Measurements from ENCODE around the gene LRRC8B. TPM values are rescaled to one million over a fixed set of nuclear protein-coding genes. Genes with fewer than 3 reads are reported as not detected.
"Not testable (repeated sequence)": the region's sequence is repeated elsewhere in the genome, so short reads cannot be mapped to it uniquely, and the experiment has no call there.

Gene LRRC8B
- total RNA-seq, 4 donors from 2014 or later = 3.5 to 15.7 (median 8.5) TPM

DNA sequence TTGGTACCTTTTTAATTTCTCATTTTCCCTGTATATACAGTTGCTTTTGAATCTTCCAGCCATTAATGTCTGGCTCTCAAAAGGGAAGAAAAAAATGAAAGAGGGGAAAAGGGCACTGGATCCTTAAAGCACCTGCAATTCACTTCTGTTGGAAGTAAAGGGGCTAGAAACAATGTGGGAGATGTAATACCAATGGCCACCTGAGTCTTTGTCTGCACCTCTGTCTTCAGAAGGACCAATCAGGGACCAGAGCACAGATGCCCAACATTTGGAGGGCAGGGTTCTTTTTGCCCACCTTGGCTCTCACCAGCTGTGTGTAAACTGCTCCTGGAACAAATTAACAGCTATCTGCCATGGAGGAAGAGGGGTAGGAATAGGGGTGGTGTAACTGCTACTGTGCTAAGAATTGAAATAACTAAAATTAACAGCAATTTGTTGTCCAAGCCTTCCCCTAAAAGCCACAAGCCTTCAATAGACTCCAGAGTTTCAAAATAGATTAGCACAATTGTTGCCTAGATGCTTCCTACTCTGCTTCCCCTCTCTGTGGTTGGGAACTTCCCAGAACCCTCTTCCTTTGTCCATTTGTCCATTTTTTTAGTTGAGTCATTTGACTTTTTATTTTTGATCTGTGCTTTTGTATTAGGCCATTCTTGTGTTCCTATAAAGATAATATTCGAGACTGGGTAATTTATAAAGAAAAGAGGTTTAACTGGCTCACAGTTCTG is 11.5 kb upstream of the LRRC8B start:
- no peak for ATAC-seq
- Histone ChIP-seq H3K27me3 (no peaks in the 10 kb centered on the region), H3K9me3 (no peaks in the 10 kb centered on the region), H3K4me3 (no peak overlapping the region), H3K27ac (no peak overlapping the region), H3K36me3 (no peaks in the 10 kb centered on the region), H3K4me1 (peaks cover 3 to 6% of the 10 kb centered on the region in 2 donors)
- intact Hi-C loops (cut with DNase I; ENCODE audit: low total_unique reads) = no loop called here
- in situ Hi-C loops (cut with MboI; ENCODE audit: low sequenced_read_pairs in 4 of 4) = loop anchor here in 1 of 4 donors (25.0 kb wide), 2 partner anchors 249 to 474 kb away; partner anchors contain the start of gene ZNF326
- TF ChIP-seq, protein P1, sequence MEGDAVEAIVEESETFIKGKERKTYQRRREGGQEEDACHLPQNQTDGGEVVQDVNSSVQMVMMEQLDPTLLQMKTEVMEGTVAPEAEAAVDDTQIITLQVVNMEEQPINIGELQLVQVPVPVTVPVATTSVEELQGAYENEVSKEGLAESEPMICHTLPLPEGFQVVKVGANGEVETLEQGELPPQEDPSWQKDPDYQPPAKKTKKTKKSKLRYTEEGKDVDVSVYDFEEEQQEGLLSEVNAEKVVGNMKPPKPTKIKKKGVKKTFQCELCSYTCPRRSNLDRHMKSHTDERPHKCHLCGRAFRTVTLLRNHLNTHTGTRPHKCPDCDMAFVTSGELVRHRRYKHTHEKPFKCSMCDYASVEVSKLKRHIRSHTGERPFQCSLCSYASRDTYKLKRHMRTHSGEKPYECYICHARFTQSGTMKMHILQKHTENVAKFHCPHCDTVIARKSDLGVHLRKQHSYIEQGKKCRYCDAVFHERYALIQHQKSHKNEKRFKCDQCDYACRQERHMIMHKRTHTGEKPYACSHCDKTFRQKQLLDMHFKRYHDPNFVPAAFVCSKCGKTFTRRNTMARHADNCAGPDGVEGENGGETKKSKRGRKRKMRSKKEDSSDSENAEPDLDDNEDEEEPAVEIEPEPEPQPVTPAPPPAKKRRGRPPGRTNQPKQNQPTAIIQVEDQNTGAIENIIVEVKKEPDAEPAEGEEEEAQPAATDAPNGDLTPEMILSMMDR (IDR thresholded peaks at IDR 0.05 in 4 of 5, conservative IDR thresholded peaks at IDR 0.05 in 1 of 5) = no peak
- no peak for TF ChIP-seq POLR2A (IDR thresholded peaks at IDR 0.05)
- no peak for DNase-seq

DNA sequence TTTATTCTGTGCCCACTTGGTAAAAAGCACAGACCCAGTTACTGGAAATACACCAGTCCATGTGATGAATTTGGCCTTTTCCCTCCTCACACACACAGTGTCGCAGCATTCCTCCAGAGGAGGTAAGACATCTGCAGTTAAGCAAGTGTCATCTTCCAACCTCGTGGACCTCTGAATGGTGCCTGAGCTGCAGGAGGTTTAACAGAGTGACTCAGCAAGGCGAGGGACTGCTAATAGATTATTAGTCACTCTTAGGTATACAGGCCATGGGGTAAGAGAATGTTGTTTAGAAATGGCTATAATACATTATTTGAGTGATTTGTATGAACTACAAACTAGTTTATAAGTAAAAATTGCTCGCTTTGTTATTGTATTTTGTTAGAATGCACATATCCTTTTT is 8.6 kb upstream of the LRRC8B start:
- no peaks in the 10 kb centered on the region for H3K27me3 ChIP-seq
- H3K9me3 ChIP-seq = no peaks in the 10 kb centered on the region
- in situ Hi-C loops (cut with MboI; ENCODE audit: low sequenced_read_pairs in 4 of 4) (loop anchor here in 1 of 4 donors (25.0 kb wide), 2 partner anchors 246 to 471 kb away; partner anchors contain the start of gene ZNF326), intact Hi-C loops (cut with DNase I; ENCODE audit: low total_unique reads) (no loop called here)
- ATAC-seq = peak; percentile 94 to 98
- H3K4me3 ChIP-seq = no peak overlapping the region
- peak; percentile 36 to 74 for DNase-seq
- no peaks in the 10 kb centered on the region for H3K36me3 ChIP-seq
- H3K27ac ChIP-seq = peak overlapping the region in 2 of 4 donors; percentile 3 to 61
- H3K4me1 ChIP-seq = peaks cover 3 to 6% of the 10 kb centered on the region in 2 donors
- TF ChIP-seq, protein P1 (IDR thresholded peaks at IDR 0.05 in 4 of 5, conservative IDR thresholded peaks at IDR 0.05 in 1 of 5) = no peak

DNA sequence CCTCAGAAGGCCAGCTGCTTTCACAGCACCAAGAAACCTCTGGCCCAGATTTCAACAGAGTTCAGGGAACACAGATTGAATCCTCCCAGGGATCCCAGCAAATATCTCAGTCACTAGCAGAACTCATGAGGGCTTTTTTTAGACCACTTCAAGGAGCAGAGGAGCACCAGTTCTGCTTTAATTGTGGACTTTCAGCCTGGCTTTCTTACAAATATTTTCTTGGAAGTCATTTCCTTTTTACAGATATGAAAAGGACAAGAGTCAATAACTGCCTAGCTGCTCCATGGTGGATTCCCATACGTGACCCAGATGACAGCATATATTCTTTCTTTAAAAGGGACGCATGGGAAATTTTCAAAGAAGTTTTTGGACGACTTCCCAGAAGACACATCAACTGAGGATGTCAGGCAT is 6.4 kb upstream of the LRRC8B start:
- no peaks in the 10 kb centered on the region for H3K36me3 ChIP-seq
- intact Hi-C loops (cut with DNase I; ENCODE audit: low total_unique reads) (no loop called here), in situ Hi-C loops (cut with MboI; ENCODE audit: low sequenced_read_pairs in 4 of 4) (loop anchor here in 1 of 4 donors (25.0 kb wide), 2 partner anchors 244 to 469 kb away; partner anchors contain the start of gene ZNF326)
- TF ChIP-seq, protein P1 (IDR thresholded peaks at IDR 0.05 in 4 of 5, conservative IDR thresholded peaks at IDR 0.05 in 1 of 5) = no peak
- no peak for TF ChIP-seq POLR2A (IDR thresholded peaks at IDR 0.05)
- H3K9me3 ChIP-seq = no peaks in the 10 kb centered on the region
- ATAC-seq (peak; percentile 29 to 61), DNase-seq (no peak)
- peaks cover 3 to 6% of the 10 kb centered on the region in 2 donors for H3K4me1 ChIP-seq
- no peaks in the 10 kb centered on the region for H3K27me3 ChIP-seq
- no peak overlapping the region for H3K4me3 ChIP-seq
- H3K27ac ChIP-seq = peak overlapping the region in 2 of 4 donors; percentile 10 to 17

DNA sequence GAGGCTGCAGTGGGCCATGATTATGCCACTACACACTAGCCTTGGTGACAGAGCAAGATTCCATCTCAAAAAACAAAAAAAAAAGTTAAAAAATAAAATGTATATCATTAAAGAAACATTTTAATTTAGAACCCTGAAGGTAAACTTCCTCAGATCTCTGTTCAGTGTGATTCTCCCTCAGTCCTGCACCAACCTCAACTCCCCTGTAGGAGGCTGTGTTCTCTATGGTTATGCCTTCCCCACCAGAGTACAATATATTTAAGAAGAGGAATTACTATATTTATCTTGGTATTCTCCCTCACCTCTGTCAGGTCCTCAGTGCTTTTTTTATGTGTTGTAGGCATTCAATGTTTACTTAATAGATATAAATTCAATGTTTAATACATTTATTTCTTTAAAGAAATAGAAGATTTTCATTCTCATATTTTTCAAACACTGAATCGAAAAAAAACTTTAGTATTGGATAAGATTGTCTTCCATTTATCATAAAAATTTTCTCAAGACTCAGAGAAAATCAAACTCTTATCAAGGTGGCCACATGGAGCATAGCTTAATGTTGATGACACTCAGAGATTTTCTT is 4.8 kb upstream of the LRRC8B start:
- in situ Hi-C loops (cut with MboI; ENCODE audit: low sequenced_read_pairs in 4 of 4) (loop anchor here in 2 of 4 donors (10.0 to 25.0 kb wide), 3 partner anchors 65 to 467 kb away; partner anchors contain the start of gene ZNF326 (in 1 of the 2)), intact Hi-C loops (cut with DNase I; ENCODE audit: low total_unique reads) (loop anchor here (10.0 kb wide), 1 partner anchor 475 kb away; the partner anchor contains the start of gene ZNF326)

DNA sequence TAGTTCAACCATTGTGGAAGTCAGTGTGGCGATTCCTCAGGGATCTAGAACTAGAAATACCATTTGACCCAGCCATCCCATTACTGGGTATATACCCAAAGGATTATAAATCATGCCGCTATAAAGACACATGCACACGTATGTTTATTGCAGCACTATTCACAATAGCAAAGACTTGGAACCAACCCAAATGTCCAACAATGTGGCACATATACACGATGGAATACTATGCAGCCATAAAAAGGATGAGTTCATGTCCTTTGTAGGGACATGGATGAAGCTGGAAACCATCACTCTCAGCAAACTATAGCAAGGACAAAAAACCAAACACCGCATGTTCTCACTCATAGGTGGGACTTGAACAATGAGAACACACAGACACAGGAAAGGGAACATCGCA is 2.7 kb upstream of the LRRC8B start:
- not testable (repeated sequence) for H3K27me3 ChIP-seq, DNase-seq, H3K4me3 ChIP-seq, H3K9me3 ChIP-seq, H3K27ac ChIP-seq, H3K36me3 ChIP-seq, ATAC-seq
- intact Hi-C loops (cut with DNase I; ENCODE audit: low total_unique reads) = loop anchor here (2.0 to 10.0 kb wide), 2 partner anchors 77 to 473 kb away; partner anchors contain the start of gene ZNF326
- H3K4me1 ChIP-seq = peaks cover 18 to 20% of the 10 kb centered on the region in 2 donors
- in situ Hi-C loops (cut with MboI; ENCODE audit: low sequenced_read_pairs in 4 of 4) = loop anchor here in 2 of 4 donors (10.0 to 25.0 kb wide), 3 partner anchors 63 to 465 kb away; partner anchors contain the start of gene ZNF326 (in 1 of the 2)

More for the DNA sequence above, 4.8 kb upstream of the LRRC8B start:
- no peaks in the 10 kb centered on the region for H3K27me3 ChIP-seq
- H3K36me3 ChIP-seq = no peaks in the 10 kb centered on the region
- H3K27ac ChIP-seq = no peak overlapping the region
- DNase-seq (no peak), ATAC-seq (no peak)
- TF ChIP-seq POLR2A (IDR thresholded peaks at IDR 0.05) = no peak
- TF ChIP-seq, protein P1 (IDR thresholded peaks at IDR 0.05 in 4 of 5, conservative IDR thresholded peaks at IDR 0.05 in 1 of 5) = peak in 4 of 5 experiments; percentile 24 to 53 (median 39)
- H3K4me3 ChIP-seq = no peak overlapping the region
- H3K9me3 ChIP-seq = no peaks in the 10 kb centered on the region
- peaks cover 9 to 12% of the 10 kb centered on the region in 2 donors for H3K4me1 ChIP-seq

Data from gastrocnemius medialis (tissue), 4 donors.